CD4-positive, CD25-positive, alpha-beta regulatory T cell (primary cell): ENCODE measurements around the gene MYT1. TPM values are rescaled to one million over a fixed set of nuclear protein-coding genes. Genes with fewer than 3 reads are reported as not detected.

Experiments used
- ATAC-seq, 2 donors: fragments of 150-1000 bp; cut with Tn5 transposase; one replicate each; pipeline ENCODE4 v1.10.0; 2021; ENCODE audit warnings: low read depth in 2 of 2, moderate number of reproducible peaks in 2 of 2, moderate library complexity in 1 of 2
- DNase-seq, 3 donors: peaks; one replicate each; pipeline versions ENCODE4 v3.0.0 to v3.0.0-alpha.2; 2012 to 2022; ENCODE audit warnings: mixed read lengths in 1 of 3
- H3K27ac ChIP-seq: one replicate; pipeline ENCODE4 v1.7.0; 2013; ENCODE audit warnings: mild to moderate bottlenecking, low read length; ENCODE audit not compliant: insufficient read depth, poor library complexity, severe bottlenecking
- H3K27me3 ChIP-seq: one replicate; pipeline ENCODE4 v1.7.0; 2013; ENCODE audit warnings: low read length; ENCODE audit not compliant: control insufficient read depth, insufficient read depth
- H3K36me3 ChIP-seq: one replicate; pipeline ENCODE4 v1.7.0; 2013; ENCODE audit warnings: mild to moderate bottlenecking, low read length, moderate library complexity; ENCODE audit not compliant: control insufficient read depth, insufficient read depth
- H3K4me1 ChIP-seq: 2 replicates; pipeline ENCODE4 v1.7.0; 2013; ENCODE audit warnings: mild to moderate bottlenecking, low read length; ENCODE audit not compliant: insufficient read depth, control insufficient read depth, poor library complexity, severe bottlenecking
- H3K4me3 ChIP-seq: one replicate; pipeline ENCODE4 v1.7.0; 2013; ENCODE audit warnings: low read depth, mild to moderate bottlenecking, low read length, moderate library complexity
- H3K9me3 ChIP-seq, 2 experiments: 1 replicate in 1 of 2; 2 replicates in 1 of 2; pipeline ENCODE4 v1.7.0; 2013; ENCODE audit warnings: low read length in 2 of 2, mild to moderate bottlenecking in 1 of 2, moderate library complexity in 1 of 2; ENCODE audit not compliant: control insufficient read depth in 2 of 2
- H3K27ac Mint-ChIP-seq, 3 donors: one replicate each; pipeline ENCODE4 v1.8.0; 2020 to 2022; ENCODE audit warnings: mild to moderate bottlenecking in 3 of 3, mixed read lengths in 3 of 3, moderate library complexity in 2 of 3
- H3K27me3 Mint-ChIP-seq: one replicate; pipeline ENCODE4 v1.8.0; 2022; ENCODE audit warnings: mild to moderate bottlenecking, mixed read lengths
- H3K36me3 Mint-ChIP-seq: one replicate; pipeline ENCODE4 v1.8.0; 2020; ENCODE audit warnings: mixed read lengths
- H3K4me1 Mint-ChIP-seq, 4 donors: one replicate each; pipeline ENCODE4 v1.8.0; 2020 to 2022; ENCODE audit warnings: mixed read lengths in 4 of 4, mild to moderate bottlenecking in 1 of 4
- H3K4me3 Mint-ChIP-seq, 4 donors: one replicate each; pipeline ENCODE4 v1.8.0; 2020 to 2022; ENCODE audit warnings: mild to moderate bottlenecking in 4 of 4, mixed read lengths in 4 of 4, moderate library complexity in 3 of 4
- H3K9me3 Mint-ChIP-seq, 7 donors: one replicate each; pipeline ENCODE4 v1.8.0; 2020 to 2022; ENCODE audit warnings: mixed read lengths in 7 of 7, mild to moderate bottlenecking in 3 of 7, moderate library complexity in 2 of 7
- polyA plus RNA-seq, 4 donors: library from polyadenylated mRNA; unstranded; fragments of 300-500 nt; fragmentation: Illumina TruSeq; gene quantifications; one replicate each; pipeline ENCODE4 v1.2.3, GENCODE V29; 2021
- total RNA-seq: library from RNA; stranded (reverse); gene quantifications from one replicate; pipeline ENCODE4 v1.2.3, GENCODE V29; 2022

Gene MYT1
- total and polyA plus RNA-seq, 5 donors from 2014 or later: 0.14 TPM; not detected in 4

GRCh38 chr20:64188682-64189529 lies 24.7 kb downstream of the MYT1 start:
- Histone ChIP-seq H3K36me3 (no peaks in the 10 kb centered on the region), H3K9me3 (no peaks in the 10 kb centered on the region), H3K4me1 (no peaks in the 10 kb centered on the region), H3K27ac (no peak overlapping the region), H3K4me3 (no peak overlapping the region), H3K27me3 (peaks cover 2% of the 10 kb centered on the region)
- no peak for ATAC-seq
- no peak for DNase-seq
- peaks cover 14% of the 10 kb centered on the region for H3K27me3 Mint-ChIP-seq
- H3K4me1 Mint-ChIP-seq: no peaks in the 10 kb centered on the region
- no peak overlapping the region for H3K27ac Mint-ChIP-seq
- H3K9me3 Mint-ChIP-seq: peaks cover 0 to 2% (median 0%) of the 10 kb centered on the region in 7 donors
- H3K36me3 Mint-ChIP-seq: no peaks in the 10 kb centered on the region
- no peak overlapping the region for H3K4me3 Mint-ChIP-seq

- H3K36me3 Mint-ChIP-seq: no peaks in the 10 kb centered on the region
- no peak for ATAC-seq
- Histone ChIP-seq H3K36me3 (no peaks in the 10 kb centered on the region), H3K9me3 (no peaks in the 10 kb centered on the region), H3K4me3 (no peak overlapping the region), H3K27ac (no peak overlapping the region), H3K27me3 (peaks cover 2% of the 10 kb centered on the region), H3K4me1 (no peaks in the 10 kb centered on the region)
- H3K27me3 Mint-ChIP-seq: peaks cover 16% of the 10 kb centered on the region
- no peak for DNase-seq
- H3K4me3 Mint-ChIP-seq: no peak overlapping the region
- H3K9me3 Mint-ChIP-seq: peaks cover 0 to 2% (median 0%) of the 10 kb centered on the region in 7 donors
- no peak overlapping the region for H3K27ac Mint-ChIP-seq
- no peaks in the 10 kb centered on the region for H3K4me1 Mint-ChIP-seq
These were observed 25.3 kb downstream of the MYT1 start for GRCh38 chr20:64189530-64189966.

DNA sequence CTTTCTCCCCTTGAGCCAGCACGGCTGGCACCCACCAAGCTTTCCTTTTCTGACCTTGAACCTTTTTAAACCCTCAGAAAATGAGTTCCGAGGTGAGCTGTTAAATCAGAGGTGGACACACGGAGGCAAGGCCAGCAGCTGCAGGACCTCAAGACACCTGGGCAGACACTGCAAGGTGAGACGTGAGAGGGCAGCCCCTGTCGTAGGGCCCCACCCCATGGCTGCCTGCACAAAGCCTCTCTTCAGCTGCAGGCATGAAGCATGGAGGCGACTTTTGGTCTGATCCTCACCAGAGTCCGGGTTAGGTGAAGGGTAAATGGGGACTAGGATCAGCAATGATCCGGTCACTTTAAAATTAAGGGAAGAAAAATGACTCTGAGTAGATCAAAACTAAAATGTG lies 25.7 kb downstream of the MYT1 start:
- peaks cover 0 to under 1% (median 0%) of the 10 kb centered on the region in 7 donors for H3K9me3 Mint-ChIP-seq
- DNase-seq (no peak), ATAC-seq (no peak)
- H3K36me3 Mint-ChIP-seq: no peaks in the 10 kb centered on the region
- H3K4me3 Mint-ChIP-seq: no peak overlapping the region
- no peak overlapping the region for H3K4me3 ChIP-seq
- H3K27me3 ChIP-seq: peaks cover 2% of the 10 kb centered on the region
- H3K4me1 Mint-ChIP-seq: no peaks in the 10 kb centered on the region
- H3K9me3 ChIP-seq: no peaks in the 10 kb centered on the region
- H3K27ac ChIP-seq: no peak overlapping the region
- no peak overlapping the region for H3K27ac Mint-ChIP-seq
- peaks cover 15% of the 10 kb centered on the region for H3K27me3 Mint-ChIP-seq
- H3K36me3 ChIP-seq: no peaks in the 10 kb centered on the region
- H3K4me1 ChIP-seq: no peaks in the 10 kb centered on the region

- H3K27ac Mint-ChIP-seq: no peak overlapping the region
These were observed 26.8 kb downstream of the MYT1 start for GRCh38 chr20:64191002-64191401.

GRCh38 chr20:64192406-64192805 lies 28.2 kb downstream of the MYT1 start:
- H3K4me1 Mint-ChIP-seq: no peaks in the 10 kb centered on the region
- no peak for DNase-seq
- H3K36me3 Mint-ChIP-seq: no peaks in the 10 kb centered on the region
- H3K9me3 Mint-ChIP-seq: no peaks in the 10 kb centered on the region
- Histone ChIP-seq H3K9me3 (no peaks in the 10 kb centered on the region), H3K4me1 (no peaks in the 10 kb centered on the region), H3K27ac (no peak overlapping the region), H3K27me3 (peaks cover 2% of the 10 kb centered on the region), H3K4me3 (no peak overlapping the region), H3K36me3 (no peaks in the 10 kb centered on the region)
- H3K27me3 Mint-ChIP-seq: peaks cover 15% of the 10 kb centered on the region
- ATAC-seq: no peak
- H3K27ac Mint-ChIP-seq: no peak overlapping the region
- H3K4me3 Mint-ChIP-seq: no peak overlapping the region

More at GRCh38 chr20:64191002-64191401, 26.8 kb downstream of the MYT1 start:
- no peaks in the 10 kb centered on the region for H3K36me3 ChIP-seq
- no peaks in the 10 kb centered on the region for H3K4me1 ChIP-seq
- no peak overlapping the region for H3K4me3 ChIP-seq
- DNase-seq: no peak
- H3K27me3 ChIP-seq: peaks cover 2% of the 10 kb centered on the region
- no peak for ATAC-seq
- H3K27me3 Mint-ChIP-seq: peaks cover 15% of the 10 kb centered on the region
- H3K9me3 Mint-ChIP-seq: no peaks in the 10 kb centered on the region
- no peak overlapping the region for H3K4me3 Mint-ChIP-seq
- no peaks in the 10 kb centered on the region for H3K9me3 ChIP-seq
- H3K27ac ChIP-seq: no peak overlapping the region
- H3K36me3 Mint-ChIP-seq: no peaks in the 10 kb centered on the region
- H3K4me1 Mint-ChIP-seq: no peaks in the 10 kb centered on the region

DNA sequence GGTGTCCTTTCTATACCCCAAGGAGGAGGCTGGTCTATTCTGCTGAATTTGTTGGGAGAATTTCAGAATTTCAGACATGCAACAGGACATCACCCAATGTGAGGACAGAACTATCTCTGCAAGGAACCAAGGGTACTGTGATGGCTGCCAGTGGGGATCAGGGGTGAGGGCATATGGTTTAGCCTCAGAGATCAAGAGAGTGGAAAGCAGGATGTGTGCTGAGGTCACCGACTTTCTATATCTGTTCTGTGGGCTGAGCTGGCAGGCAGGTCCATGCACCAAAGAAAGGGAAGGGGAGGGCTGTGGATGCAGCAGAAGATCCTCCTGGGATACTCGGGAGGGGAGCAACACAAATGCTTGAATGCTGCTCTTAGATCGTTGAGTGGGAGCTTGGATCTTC lies 28.8 kb downstream of the MYT1 start:
- H3K4me1 Mint-ChIP-seq: no peaks in the 10 kb centered on the region
- no peaks in the 10 kb centered on the region for H3K36me3 Mint-ChIP-seq
- no peaks in the 10 kb centered on the region for H3K9me3 ChIP-seq
- peaks cover 2% of the 10 kb centered on the region for H3K27me3 ChIP-seq
- no peaks in the 10 kb centered on the region for H3K4me1 ChIP-seq
- H3K27ac ChIP-seq: no peak overlapping the region
- H3K27ac Mint-ChIP-seq: no peak overlapping the region
- H3K36me3 ChIP-seq: no peaks in the 10 kb centered on the region
- no peak for DNase-seq
- H3K4me3 Mint-ChIP-seq: no peak overlapping the region
- peaks cover 15% of the 10 kb centered on the region for H3K27me3 Mint-ChIP-seq
- H3K9me3 Mint-ChIP-seq: no peaks in the 10 kb centered on the region
- ATAC-seq: no peak
- no peak overlapping the region for H3K4me3 ChIP-seq

- Histone ChIP-seq H3K4me1 (no peaks in the 10 kb centered on the region), H3K9me3 (no peaks in the 10 kb centered on the region), H3K4me3 (no peak overlapping the region), H3K36me3 (no peaks in the 10 kb centered on the region), H3K27ac (no peak overlapping the region), H3K27me3 (peaks cover 2% of the 10 kb centered on the region)
- Mint-ChIP-seq H3K27me3 (peaks cover 13% of the 10 kb centered on the region), H3K27ac (peak overlapping the region in 1 of 3 donors; percentile 96), H3K4me1 (no peaks in the 10 kb centered on the region), H3K36me3 (no peaks in the 10 kb centered on the region), H3K4me3 (no peak overlapping the region), H3K9me3 (no peaks in the 10 kb centered on the region)
- ATAC-seq (no peak), DNase-seq (no peak)
These were observed 30.0 kb downstream of the MYT1 start for GRCh38 chr20:64194269-64194668.

GRCh38 chr20:64196309-64196708 lies 32.1 kb downstream of the MYT1 start:
- H3K27ac Mint-ChIP-seq: no peak overlapping the region
- peaks cover 2% of the 10 kb centered on the region for H3K27me3 ChIP-seq
- no peak overlapping the region for H3K4me3 ChIP-seq
- no peaks in the 10 kb centered on the region for H3K36me3 ChIP-seq
- H3K4me3 Mint-ChIP-seq: no peak overlapping the region
- H3K4me1 Mint-ChIP-seq: no peaks in the 10 kb centered on the region
- no peaks in the 10 kb centered on the region for H3K9me3 ChIP-seq
- H3K27ac ChIP-seq: no peak overlapping the region
- H3K4me1 ChIP-seq: no peaks in the 10 kb centered on the region
- peaks cover 16% of the 10 kb centered on the region for H3K27me3 Mint-ChIP-seq
- ATAC-seq (no peak), DNase-seq (no peak)
- no peaks in the 10 kb centered on the region for H3K9me3 Mint-ChIP-seq
- no peaks in the 10 kb centered on the region for H3K36me3 Mint-ChIP-seq
